Body of pancreas (tissue), 4 donors: Measurements from ENCODE around the gene DPYD. TPM values are rescaled to one million over a fixed set of nuclear protein-coding genes. Genes with fewer than 3 reads are reported as not detected.
A peak's percentile ranks its signal among the peaks of the same experiment; 100 is the strongest.

Source experiments
- ATAC-seq: fragments of 150-250 bp; one replicate; pipeline ENCODE4 v1.9.1; 2016
- DNase-seq, 4 donors: peaks; one replicate each; pipeline ENCODE4 v3.0.0-alpha.2; 2019
- H3K27ac ChIP-seq, 4 donors: fragments of 200-600 bp; sonication (generic); 1 replicate in 3 of 4; 2 replicates in 1 of 4; pipeline versions ENCODE4 v1.5.1 to v1.6.1; 2016 to 2019; ENCODE audit warnings: mild to moderate bottlenecking in 1 of 4, mixed read lengths in 1 of 4, moderate library complexity in 1 of 4
- H3K27me3 ChIP-seq, 2 donors: fragments of 200-600 bp; sonication (generic); one replicate each; pipeline ENCODE4 v1.6.0; 2016; ENCODE audit warnings: mild to moderate bottlenecking in 1 of 2
- H3K36me3 ChIP-seq, 2 donors: fragments of 200-600 bp; sonication (generic); replicated peaks in 1 of 2; 2 replicates each; pipeline ENCODE4 v1.5.1; 2016; ENCODE audit warnings: low read depth in 2 of 2; ENCODE audit not compliant: insufficient read depth in 1 of 2
- H3K4me1 ChIP-seq: fragments of 200-600 bp; sonication (generic); one replicate; pipeline ENCODE4 v1.6.0; 2016
- H3K4me3 ChIP-seq, 2 donors: fragments of 200-600 bp; sonication (generic); 1 replicate in 1 of 2; 2 replicates in 1 of 2; pipeline ENCODE4 v1.5.1; 2016 to 2019
- H3K9me3 ChIP-seq, 3 donors: fragments of 200-600 bp; sonication (generic); 1 replicate in 2 of 3; 2 replicates in 1 of 3; pipeline ENCODE4 v1.5.1; 2016
- CTCF ChIP-seq, 7 experiments: fragments of 450-650 bp in 4 of 7; fragments of 200-600 bp in 3 of 7; sonication (generic) in 3 of 7; IDR thresholded peaks; one replicate each; pipeline ENCODE4 v1.5.1; 2016 to 2019; ENCODE audit warnings: antibody characterized with exemption in 7 of 7
- POLR2A ChIP-seq, 3 donors: fragments of 450-650 bp; IDR thresholded peaks; one replicate each; pipeline ENCODE4 v1.6.1; 2016; ENCODE audit warnings: antibody characterized with exemption in 3 of 3, mild to moderate bottlenecking in 2 of 3
- WGBS, 2 donors: methylation state at CpG; one replicate each; pipeline ENCODE4 v1.1.5; 2017; 5-methylcytosine and 5-hydroxymethylcytosine counted together
- intact Hi-C: fragments of 100-400 bp; cut with DNase I; formaldehyde crosslinking; loops from one replicate; pipeline ENCODE4 v1.15.1; 2023
- total RNA-seq, 2 donors: library from RNA; depleted of rRNA; stranded (reverse); fragments of >200 nt; gene quantifications; one replicate each; pipeline ENCODE4 v1.1.0, GENCODE V29; 2016

The DPYD gene
- total RNA-seq, 2 donors from 2014 or later: 13.8 to 17.1 TPM

DNA sequence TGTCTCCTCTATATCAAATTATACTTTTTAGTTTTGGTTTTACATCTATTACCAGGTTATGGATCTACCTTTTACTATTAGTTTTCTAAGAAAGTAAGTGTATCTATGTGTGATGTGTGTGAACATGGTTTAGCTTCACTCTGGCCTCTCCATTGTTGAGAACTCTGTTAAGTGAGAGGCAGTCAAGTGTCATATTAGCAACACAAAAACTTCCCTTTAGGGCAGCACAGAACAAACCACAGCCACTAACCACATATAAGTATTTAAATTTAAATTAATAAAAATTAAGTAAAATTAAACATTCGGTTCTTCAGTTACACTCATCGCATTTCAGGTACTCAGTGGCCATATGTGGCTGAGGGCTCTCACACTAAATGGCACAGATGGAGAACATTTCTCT, 96.6 kb downstream of the DPYD start:
- Histone ChIP-seq H3K4me1 (no peaks in the 10 kb centered on the region), H3K27ac (no peak overlapping the region), H3K9me3 (no peaks in the 10 kb centered on the region), H3K27me3 (no peaks in the 10 kb centered on the region), H3K4me3 (no peak overlapping the region), H3K36me3 (no peaks in the 10 kb centered on the region)
- TF ChIP-seq CTCF (IDR thresholded peaks at IDR 0.05) (no peak), POLR2A (IDR thresholded peaks at IDR 0.05) (no peak)
- ATAC-seq (no peak), DNase-seq (no peak)
- intact Hi-C loops: no loop called here
- WGBS, 2 donors: 84 to 85% methylated on average over 2 of the region's 2 CpGs

DNA sequence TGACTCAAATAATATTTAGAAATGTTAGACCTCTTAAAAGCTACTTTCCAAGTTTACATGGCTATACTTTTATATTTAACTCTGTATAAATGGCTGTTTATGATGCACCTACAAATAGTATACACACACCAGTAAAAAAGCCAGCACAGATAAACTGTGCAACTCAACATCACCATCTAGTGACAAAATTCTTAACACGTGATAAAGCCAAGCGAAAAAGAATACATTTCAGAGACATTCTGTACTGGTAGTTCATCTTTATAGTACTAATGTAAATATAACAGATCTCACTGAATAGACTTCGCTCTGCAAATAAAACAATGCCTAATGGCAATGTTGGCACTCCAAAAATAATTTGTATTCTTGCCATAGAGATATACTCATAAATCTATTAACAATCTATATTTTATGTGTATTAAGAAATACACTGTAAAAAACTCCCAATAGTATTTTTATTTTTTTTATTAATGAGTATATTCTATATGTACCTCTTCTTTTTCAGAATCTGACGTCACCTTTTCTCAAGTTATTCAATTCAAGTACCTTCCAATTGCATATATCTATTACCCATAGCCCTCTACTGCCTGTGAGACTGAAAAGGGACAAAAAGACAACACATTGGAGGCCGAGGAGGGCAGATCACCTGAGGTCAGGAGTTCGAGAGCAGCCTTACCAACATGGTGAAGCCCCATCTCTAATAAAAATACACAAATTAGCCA, 100.2 kb downstream of the DPYD start:
- Histone ChIP-seq H3K9me3 (no peaks in the 10 kb centered on the region), H3K27me3 (no peaks in the 10 kb centered on the region), H3K4me3 (no peak overlapping the region), H3K4me1 (no peaks in the 10 kb centered on the region), H3K27ac (no peak overlapping the region), H3K36me3 (no peaks in the 10 kb centered on the region)
- WGBS, 2 donors: 36 to 42% methylated on average over 6 of the region's 6 CpGs
- DNase-seq: no peak
- intact Hi-C loops: no loop called here
- TF ChIP-seq CTCF (IDR thresholded peaks at IDR 0.05) (peak; percentile 19 to 57 (median 46)), POLR2A (IDR thresholded peaks at IDR 0.05) (no peak)
- ATAC-seq: no peak

DNA sequence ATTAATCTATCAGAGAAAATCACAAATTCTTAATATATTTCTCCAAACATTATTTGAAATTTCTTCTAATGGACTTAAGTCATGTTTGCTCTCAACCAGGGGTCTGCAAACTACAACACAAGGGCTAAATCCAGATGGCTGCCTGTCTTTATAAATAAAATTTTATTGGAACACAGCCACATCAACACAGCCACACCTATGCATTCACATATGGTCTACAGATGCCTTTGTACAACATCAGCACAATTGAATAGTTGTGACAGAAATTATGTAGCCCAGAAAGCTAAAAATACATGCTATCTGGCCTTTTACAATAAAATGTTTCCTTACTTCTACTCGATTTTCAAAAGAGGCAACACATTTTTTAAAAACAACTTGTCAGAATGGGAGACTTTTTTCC, 103.9 kb downstream of the DPYD start:
- DNase-seq (no peak), ATAC-seq (no peak)
- 72 to 74% methylated on average over 1 of the region's 1 CpG for WGBS, 2 donors
- H3K36me3 ChIP-seq: no peaks in the 10 kb centered on the region
- TF ChIP-seq CTCF (IDR thresholded peaks at IDR 0.05) (no peak), POLR2A (IDR thresholded peaks at IDR 0.05) (no peak)
- H3K27me3 ChIP-seq: no peaks in the 10 kb centered on the region
- H3K4me3 ChIP-seq: no peak overlapping the region
- no peaks in the 10 kb centered on the region for H3K4me1 ChIP-seq
- no peaks in the 10 kb centered on the region for H3K9me3 ChIP-seq
- no peak overlapping the region for H3K27ac ChIP-seq
- intact Hi-C loops: no loop called here

DNA sequence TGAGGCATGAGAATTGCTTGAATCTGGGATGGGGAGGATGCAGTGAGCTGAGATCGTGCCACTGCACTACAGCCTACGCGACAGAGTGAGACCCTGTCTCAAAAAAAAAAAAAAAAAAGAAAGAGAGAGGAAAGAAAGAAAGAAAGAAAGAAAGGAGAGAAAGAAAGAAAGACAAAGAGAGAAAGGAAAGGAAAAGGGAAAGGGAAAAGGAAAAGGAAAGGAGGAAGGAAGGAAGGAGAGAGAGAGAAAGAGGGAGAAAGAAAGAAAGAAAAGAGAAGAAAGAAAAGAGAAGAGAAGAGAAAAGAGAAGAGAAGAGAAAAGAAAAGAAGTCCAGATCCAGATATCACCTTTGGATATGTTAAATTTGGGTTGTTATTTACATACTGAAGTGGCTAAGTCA, 106.0 kb downstream of the DPYD start:
- ATAC-seq: no peak
- Histone ChIP-seq H3K27me3 (no peaks in the 10 kb centered on the region), H3K36me3 (no peaks in the 10 kb centered on the region), H3K27ac (no peak overlapping the region), H3K4me3 (no peak overlapping the region), H3K4me1 (no peaks in the 10 kb centered on the region), H3K9me3 (no peaks in the 10 kb centered on the region)
- TF ChIP-seq CTCF (IDR thresholded peaks at IDR 0.05) (no peak), POLR2A (IDR thresholded peaks at IDR 0.05) (no peak)
- no peak for DNase-seq
- WGBS, 2 donors: 91 to 100% methylated on average over 3 of the region's 3 CpGs
- intact Hi-C loops: no loop called here

- H3K27ac ChIP-seq: no peak overlapping the region
- no peaks in the 10 kb centered on the region for H3K4me1 ChIP-seq
- H3K4me3 ChIP-seq: no peak overlapping the region
- H3K36me3 ChIP-seq: no peaks in the 10 kb centered on the region
- DNase-seq: no peak
- intact Hi-C loops: no loop called here
- 82 to 91% methylated on average over 1 of the region's 1 CpG for WGBS, 2 donors
- ATAC-seq: no peak
- TF ChIP-seq CTCF (IDR thresholded peaks at IDR 0.05) (no peak), POLR2A (IDR thresholded peaks at IDR 0.05) (no peak)
- no peaks in the 10 kb centered on the region for H3K27me3 ChIP-seq
- H3K9me3 ChIP-seq: no peaks in the 10 kb centered on the region
Observed at GRCh38 chr1:97814121-97814520, 106.7 kb downstream of the DPYD start.
